ENCODE measurements around the gene TEX14. TPM values are rescaled to one million over a fixed set of nuclear protein-coding genes. Genes with fewer than 3 reads are reported as not detected.
"Not testable (repeated sequence)": the region's sequence is repeated elsewhere in the genome, so short reads cannot be mapped to it uniquely, and the experiment has no call there.

The TEX14 gene
- total RNA-seq, 1 donor from 2014 or later = 0.05 TPM

GRCh38 chr17:58658804-58659713, 32.8 kb downstream of the TEX14 start:
- Mint-ChIP-seq H3K9me3 (ENCODE audit: low read depth) (no peaks in the 10 kb centered on the region), H3K36me3 (ENCODE audit: low read depth) (no peaks in the 10 kb centered on the region), H3K27me3 (ENCODE audit: low read depth) (no peaks in the 10 kb centered on the region), H3K27ac (ENCODE audit: unreplicated experiment) (peak overlapping the region; percentile 98), H3K4me3 (ENCODE audit: unreplicated experiment) (peak overlapping the region; percentile 64), H3K4me1 (ENCODE audit: low read depth) (peaks cover 15% of the 10 kb centered on the region)
- DNase-seq (ENCODE audit: low spot score) = no peak
- TF ChIP-seq CTCF (IDR thresholded peaks at IDR 0.05) = no peak

GRCh38 chr17:58657962-58658803, 33.7 kb downstream of the TEX14 start:
- not testable (repeated sequence) for H3K36me3 Mint-ChIP-seq (ENCODE audit: low read depth); H3K9me3 Mint-ChIP-seq (ENCODE audit: low read depth); DNase-seq (ENCODE audit: low spot score); H3K27me3 Mint-ChIP-seq (ENCODE audit: low read depth); H3K4me3 Mint-ChIP-seq (ENCODE audit: unreplicated experiment)
- H3K4me1 Mint-ChIP-seq (ENCODE audit: low read depth) = peaks cover 15% of the 10 kb centered on the region
- H3K27ac Mint-ChIP-seq (ENCODE audit: unreplicated experiment) = peak overlapping the region; percentile 98

- peaks cover 2% of the 10 kb centered on the region for H3K27me3 Mint-ChIP-seq (ENCODE audit: low read depth)
- no peak for DNase-seq (ENCODE audit: low spot score)
- H3K36me3 Mint-ChIP-seq (ENCODE audit: low read depth) = no peaks in the 10 kb centered on the region
- TF ChIP-seq CTCF (IDR thresholded peaks at IDR 0.05) = no peak
- peaks cover under 1% of the 10 kb centered on the region for H3K4me1 Mint-ChIP-seq (ENCODE audit: low read depth)
- no peak overlapping the region for H3K4me3 Mint-ChIP-seq (ENCODE audit: unreplicated experiment)
- no peak overlapping the region for H3K27ac Mint-ChIP-seq (ENCODE audit: unreplicated experiment)
- H3K9me3 Mint-ChIP-seq (ENCODE audit: low read depth) = no peaks in the 10 kb centered on the region
Measured at GRCh38 chr17:58648236-58648635, 43.6 kb downstream of the TEX14 start.

- no peak for TF ChIP-seq CTCF (IDR thresholded peaks at IDR 0.05)
- Mint-ChIP-seq H3K9me3 (ENCODE audit: low read depth) (no peaks in the 10 kb centered on the region), H3K4me1 (ENCODE audit: low read depth) (peaks cover 7% of the 10 kb centered on the region), H3K27me3 (ENCODE audit: low read depth) (no peaks in the 10 kb centered on the region), H3K27ac (ENCODE audit: unreplicated experiment) (peak overlapping the region; percentile 0), H3K36me3 (ENCODE audit: low read depth) (no peaks in the 10 kb centered on the region), H3K4me3 (ENCODE audit: unreplicated experiment) (no peak overlapping the region)
- DNase-seq (ENCODE audit: low spot score) = no peak
Measured at GRCh38 chr17:58643147-58643546, 48.7 kb downstream of the TEX14 start.

- H3K4me1 Mint-ChIP-seq (ENCODE audit: low read depth) = peaks cover 7% of the 10 kb centered on the region
- no peaks in the 10 kb centered on the region for H3K36me3 Mint-ChIP-seq (ENCODE audit: low read depth)
- no peaks in the 10 kb centered on the region for H3K9me3 Mint-ChIP-seq (ENCODE audit: low read depth)
- DNase-seq (ENCODE audit: low spot score) = no peak
- H3K27ac Mint-ChIP-seq (ENCODE audit: unreplicated experiment) = no peak overlapping the region
- H3K4me3 Mint-ChIP-seq (ENCODE audit: unreplicated experiment) = no peak overlapping the region
- no peak for TF ChIP-seq CTCF (IDR thresholded peaks at IDR 0.05)
- H3K27me3 Mint-ChIP-seq (ENCODE audit: low read depth) = no peaks in the 10 kb centered on the region
Measured at GRCh38 chr17:58641887-58642311, 49.9 kb downstream of the TEX14 start.
